Ovary (tissue), 9 donors: Measurements from ENCODE around the gene TRAPPC14. TPM values are rescaled to one million over a fixed set of nuclear protein-coding genes. Genes with fewer than 3 reads are reported as not detected.
A peak's percentile ranks its signal among the peaks of the same experiment; 100 is the strongest.

Experiments
- DNase-seq, 5 donors: peaks; one replicate each; pipeline ENCODE4 v3.0.0-alpha.2; 2019 to 2020
- H3K27ac ChIP-seq, 2 donors: fragments of 200-600 bp; one replicate each; pipeline versions ENCODE4 v1.5.1 to v1.8.0; 2019 to 2022
- H3K27me3 ChIP-seq: fragments of 200-600 bp; one replicate; pipeline ENCODE4 v1.8.0; 2022
- H3K36me3 ChIP-seq: fragments of 200-600 bp; sonication (generic); one replicate; pipeline ENCODE4 v1.5.1; 2019
- H3K4me1 ChIP-seq: one replicate; pipeline ENCODE4 v1.8.1; 2013; ENCODE audit warnings: mild to moderate bottlenecking, moderate library complexity; ENCODE audit not compliant: insufficient read depth
- H3K4me3 ChIP-seq: fragments of 200-600 bp; sonication (generic); one replicate; pipeline ENCODE4 v1.5.1; 2017
- H3K9me3 ChIP-seq, 2 donors: fragments of 200-600 bp in 1 of 2; sonication (generic) in 1 of 2; one replicate each; pipeline versions ENCODE4 v1.5.1 to v1.8.1; 2013 to 2019; ENCODE audit warnings: mild to moderate bottlenecking in 1 of 2, moderate library complexity in 1 of 2
- CTCF ChIP-seq, 3 donors: fragments of 450-650 bp in 2 of 3; fragments of 200-600 bp in 1 of 3; IDR thresholded peaks; one replicate each; pipeline versions ENCODE4 v1.5.1 to v1.8.0; 2016 to 2022; ENCODE audit warnings: antibody characterized with exemption in 3 of 3, mild to moderate bottlenecking in 1 of 3
- EP300 ChIP-seq: sonication (generic); formaldehyde crosslinking; IDR thresholded peaks from one replicate; pipeline ENCODE4 v1.6.1; 2017; ENCODE audit warnings: antibody characterized with exemption
- POLR2A ChIP-seq: fragments of 450-650 bp; IDR thresholded peaks from one replicate; pipeline ENCODE4 v1.6.1; 2017; ENCODE audit warnings: antibody characterized with exemption, mild to moderate bottlenecking, moderate library complexity
- WGBS, 3 donors: extraction: QIAGEN DNeasy Blood & Tissue Kit in 1 of 3; methylation state at CpG; one replicate each; pipeline versions ENCODE4 v1.1.5 to v1.1.7; 2013 to 2017; 5-methylcytosine and 5-hydroxymethylcytosine counted together
- intact Hi-C, 4 donors: fragments of 100-400 bp; cut with DNase I; formaldehyde crosslinking; loops; one replicate each; pipeline versions ENCODE4 v1.11.0 to v1.15.1; 2022 to 2023
- polyA plus RNA-seq, 2 donors: library from polyadenylated mRNA; stranded (reverse); fragments of 200-250 nt in 1 of 2; fragments of 350-450 nt in 1 of 2; fragmentation: Illumina TruSeq in 1 of 2; extraction: RNeasy Lipid Tissue Mini Kit (QIAGEN cat#74804) in 1 of 2; gene quantifications; one replicate each; pipeline ENCODE4 v1.2.3, GENCODE V29; 2013 to 2014
- total RNA-seq, 7 donors: library from RNA; depleted of rRNA in 2 of 7; stranded (reverse); fragments of >200 nt in 2 of 7; fragmentation: NEBNext Ultra II Directional in 3 of 7; extraction: Animal tissue kit (Norgen Biotek cat#: 25700) in 3 of 7; gene quantifications; one replicate each; pipeline versions ENCODE4 v1.1.0 to v1.2.4, GENCODE V29; 2016 to 2023
- donor health status: DM: no; HTN: no; CAD: no; lungs with moderate emphysema.
- donor health status: DM: no; HTN: no; CAD: no.
- donor health status: Bipolar disorder and iron deficiency.
- donor health status: DM: yes; HTN: yes; CAD: no.
- donor health status: DM: no; HTN: no; CAD: no.
- donor health status: DM: yes; HTN: yes; CAD: no.

The TRAPPC14 gene
- total and polyA plus RNA-seq, 9 donors: 2.8 to 27.2 (median 14.3) TPM

- intact Hi-C loops: no loop called here
- Histone ChIP-seq H3K9me3 (no peaks in the 10 kb centered on the region), H3K27ac (no peak overlapping the region)
Measured at GRCh38 chr7:100171840-100172239, 13.3 kb upstream of the TRAPPC14 start.

GRCh38 chr7:100171087-100171681, 12.7 kb upstream of the TRAPPC14 start:
- H3K36me3 ChIP-seq: no peaks in the 10 kb centered on the region
- intact Hi-C loops: no loop called here
- no peaks in the 10 kb centered on the region for H3K27me3 ChIP-seq
- H3K4me3 ChIP-seq: peak overlapping the region; percentile 41
- no peaks in the 10 kb centered on the region for H3K9me3 ChIP-seq
- DNase-seq: peak in 1 of 5 donors; percentile 62
- no peak overlapping the region for H3K27ac ChIP-seq
- TF ChIP-seq EP300 (no peak), CTCF (IDR thresholded peaks at IDR 0.05) (no peak), POLR2A (no peak)
- H3K4me1 ChIP-seq: peaks cover 6% of the 10 kb centered on the region
- WGBS, 3 donors: 7 to 17% (median 9%) methylated on average over 29 to 61 of the region's 61 CpGs

More at GRCh38 chr7:100171840-100172239, 13.3 kb upstream of the TRAPPC14 start:
- DNase-seq: no peak
- no peaks in the 10 kb centered on the region for H3K36me3 ChIP-seq
- H3K4me3 ChIP-seq: peak overlapping the region; percentile 41
- TF ChIP-seq EP300 (no peak), POLR2A (no peak), CTCF (IDR thresholded peaks at IDR 0.05) (no peak)
- WGBS, 3 donors: 26 to 36% (median 32%) methylated on average over 22 of the region's 22 CpGs
- H3K27me3 ChIP-seq: no peaks in the 10 kb centered on the region
- H3K4me1 ChIP-seq: peaks cover 6% of the 10 kb centered on the region

GRCh38 chr7:100170101-100170897, 11.8 kb upstream of the TRAPPC14 start:
- H3K36me3 ChIP-seq: no peaks in the 10 kb centered on the region
- H3K27ac ChIP-seq: no peak overlapping the region
- WGBS, 3 donors: 82 to 89% (median 87%) methylated on average over 11 of the region's 11 CpGs
- no peak overlapping the region for H3K4me3 ChIP-seq
- no peaks in the 10 kb centered on the region for H3K9me3 ChIP-seq
- H3K4me1 ChIP-seq: peaks cover 6% of the 10 kb centered on the region
- peak in 1 of 5 donors; percentile 29 for DNase-seq
- no peaks in the 10 kb centered on the region for H3K27me3 ChIP-seq
- no peak for TF ChIP-seq EP300
- TF ChIP-seq CTCF (IDR thresholded peaks at IDR 0.05): no peak
- no peak for TF ChIP-seq POLR2A
- intact Hi-C loops: no loop called here

- Histone ChIP-seq H3K27ac (no peak overlapping the region), H3K36me3 (no peaks in the 10 kb centered on the region), H3K27me3 (no peaks in the 10 kb centered on the region), H3K4me3 (no peak overlapping the region), H3K4me1 (peaks cover 6% of the 10 kb centered on the region), H3K9me3 (no peaks in the 10 kb centered on the region)
- TF ChIP-seq EP300: no peak
- TF ChIP-seq CTCF (IDR thresholded peaks at IDR 0.05): no peak
- no peak for TF ChIP-seq POLR2A
- intact Hi-C loops: no loop called here
- 85 to 90% (median 88%) methylated on average over 11 of the region's 11 CpGs for WGBS, 3 donors
- peak in 1 of 5 donors; percentile 38 for DNase-seq
Measured at GRCh38 chr7:100169147-100169850, 10.8 kb upstream of the TRAPPC14 start.
